B cell (primary cell): ENCODE measurements around the gene OTUD6A. TPM values are rescaled to one million over a fixed set of nuclear protein-coding genes. Genes with fewer than 3 reads are reported as not detected.

Source experiments
- ATAC-seq: fragments of 200-7000 bp; cut with Tn5 transposase; one replicate; pipeline ENCODE4 v1.10.0; 2021; ENCODE audit warnings: low read depth, mild to moderate bottlenecking, moderate number of reproducible peaks, moderate library complexity
- CTCF ChIA-PET: fragments of 350-600 bp; sonication (Branson Sonifier 250); formaldehyde crosslinking; loops from one replicate; lab custom pipeline; 2021; ENCODE audit warnings: antibody characterized with exemption, inconsistent platforms; lab: Charles Lee
- POLR2A ChIA-PET: fragments of 350-600 bp; sonication (Branson Sonifier 250); formaldehyde crosslinking; loops from one replicate; lab custom pipeline; 2021; ENCODE audit warnings: antibody characterized with exemption; lab: Charles Lee
- DNase-seq: peaks from one replicate; pipeline ENCODE4 v3.0.0; 2013
- H2AFZ ChIP-seq: 2 replicates; pipeline ENCODE4 v1.6.1; 2012; ENCODE audit warnings: mild to moderate bottlenecking, low read depth, low read length; ENCODE audit not compliant: insufficient read depth, poor library complexity, severe bottlenecking
- H3K27ac ChIP-seq, 2 donors: 1 replicate in 1 of 2; 2 replicates in 1 of 2; pipeline ENCODE4 v1.5.1; 2012 to 2013; ENCODE audit warnings: low read length in 2 of 2, mild to moderate bottlenecking in 2 of 2, moderate library complexity in 1 of 2
- H3K27me3 ChIP-seq, 4 experiments: fragments of 200-600 bp in 1 of 4; sonication (generic) in 1 of 4; replicated peaks in 1 of 4; 1 replicate in 2 of 4; 2 replicates in 2 of 4; pipeline versions ENCODE4 v1.6.1 to v1.7.0; 2013 to 2016; ENCODE audit warnings: low read length in 3 of 4, mild to moderate bottlenecking in 2 of 4, mixed read lengths in 1 of 4, moderate library complexity in 1 of 4; ENCODE audit not compliant: insufficient read depth in 4 of 4, control insufficient read depth in 3 of 4; ENCODE audit errors: control extremely low read depth in 1 of 4
- H3K36me3 ChIP-seq, 2 experiments: replicated peaks in 1 of 2; 1 replicate in 1 of 2; 2 replicates in 1 of 2; pipeline versions ENCODE4 v1.6.1 to v1.7.1; 2013; ENCODE audit warnings: low read length in 1 of 2; ENCODE audit not compliant: insufficient read depth in 2 of 2, control insufficient read depth in 1 of 2; ENCODE audit errors: control extremely low read depth in 1 of 2, extremely low read depth in 1 of 2
- H3K4me1 ChIP-seq, 2 donors: fragments of 200-600 bp in 1 of 2; sonication (generic) in 1 of 2; 1 replicate in 1 of 2; 2 replicates in 1 of 2; pipeline versions ENCODE4 v1.5.1 to v1.6.1; 2013 to 2017; ENCODE audit warnings: low read length in 2 of 2; ENCODE audit not compliant: control insufficient read depth in 2 of 2, insufficient read depth in 2 of 2
- H3K4me2 ChIP-seq: replicated peaks from 2 replicates; pipeline ENCODE3; 2012; ENCODE audit warnings: mild to moderate bottlenecking, low read depth, low read length; ENCODE audit not compliant: poor library complexity, severe bottlenecking
- H3K4me3 ChIP-seq, 5 experiments: fragments of 200-600 bp in 1 of 5; sonication (generic) in 1 of 5; 1 replicate in 3 of 5; 2 replicates in 2 of 5; pipeline versions ENCODE4 v1.5.1 to v1.7.0; 2011 to 2016; ENCODE audit warnings: low read length in 4 of 5, mild to moderate bottlenecking in 4 of 5, low read depth in 2 of 5, control low read depth in 1 of 5, moderate library complexity in 1 of 5; ENCODE audit not compliant: insufficient read depth in 1 of 5; ENCODE audit errors: control extremely low read depth in 1 of 5, extremely low read depth in 1 of 5
- H3K79me2 ChIP-seq: fragments of 200-600 bp; sonication (generic); one replicate; pipeline ENCODE4 v1.6.0; 2016; ENCODE audit warnings: low read length; ENCODE audit not compliant: control insufficient read depth, insufficient read depth
- H3K9ac ChIP-seq: fragments of 200-600 bp; sonication (generic); 2 replicates; pipeline ENCODE4 v1.6.1; 2017; ENCODE audit warnings: mild to moderate bottlenecking, low read length, moderate library complexity
- H3K9me3 ChIP-seq, 3 donors: one replicate each; pipeline versions ENCODE4 v1.6.1 to v1.7.1; 2013; ENCODE audit warnings: low read length in 2 of 3; ENCODE audit not compliant: control insufficient read depth in 2 of 3, insufficient read depth in 1 of 3; ENCODE audit errors: control extremely low read depth in 1 of 3
- H4K20me1 ChIP-seq: 2 replicates; pipeline ENCODE4 v1.6.0; 2012; ENCODE audit warnings: mild to moderate bottlenecking, low read length; ENCODE audit not compliant: insufficient read depth, control insufficient read depth, poor library complexity, severe bottlenecking
- H3K27ac Mint-ChIP-seq: one replicate; pipeline ENCODE4 v1.8.0; 2021; ENCODE audit warnings: mixed read lengths
- H3K27me3 Mint-ChIP-seq: one replicate; pipeline ENCODE4 v1.8.0; 2021; ENCODE audit warnings: mixed read lengths
- H3K4me1 Mint-ChIP-seq: one replicate; pipeline ENCODE4 v1.8.0; 2021; ENCODE audit warnings: mixed read lengths
- H3K4me3 Mint-ChIP-seq: one replicate; pipeline ENCODE4 v1.8.0; 2021; ENCODE audit warnings: mixed read lengths
- H3K9me3 Mint-ChIP-seq: one replicate; pipeline ENCODE4 v1.8.0; 2022; ENCODE audit warnings: mixed read lengths; ENCODE audit not compliant: insufficient read depth
- EZH2 ChIP-seq: IDR thresholded peaks from 2 replicates; pipeline ENCODE4 v1.6.1; 2012; ENCODE audit warnings: borderline replicate concordance, low read depth, mild to moderate bottlenecking, moderate library complexity, low read length; ENCODE audit not compliant: insufficient read depth, poor library complexity, severe bottlenecking
- WGBS: methylation state at CpG from one replicate; pipeline ENCODE4 v1.1.5; 2013; ENCODE audit warnings: missing lambda C conversion rate; ENCODE audit not compliant: insufficient coverage; 5-methylcytosine and 5-hydroxymethylcytosine counted together
- intact Hi-C: fragments of 100-400 bp; cut with micrococcal nuclease; formaldehyde crosslinking; loops from one replicate; pipeline ENCODE4 v1.10.0; 2022
- polyA plus RNA-seq: library from polyadenylated mRNA; depleted of rRNA; stranded (reverse); fragments of >200 nt; gene quantifications from 2 replicates; pipeline ENCODE4 v1.2.3, GENCODE V29; 2012
- total RNA-seq, 2 donors: library from RNA; stranded (reverse); fragments of 120-200 nt in 1 of 2; gene quantifications; 1 replicate in 1 of 2; 2 replicates in 1 of 2; pipeline versions ENCODE4 v1.2.3 to v1.2.4, GENCODE V29; 2013 to 2022
- TF ChIP-seq, protein P1 (sequence below): fragments of 200-600 bp; IDR thresholded peaks from one replicate; pipeline ENCODE4 v1.8.0; 2022; ENCODE audit warnings: antibody characterized with exemption, mild to moderate bottlenecking

OTUD6A gene
- total and polyA plus RNA-seq, 2 donors (not counting 1 experiment from before 2014, with no cell fraction given), result not detected

DNA sequence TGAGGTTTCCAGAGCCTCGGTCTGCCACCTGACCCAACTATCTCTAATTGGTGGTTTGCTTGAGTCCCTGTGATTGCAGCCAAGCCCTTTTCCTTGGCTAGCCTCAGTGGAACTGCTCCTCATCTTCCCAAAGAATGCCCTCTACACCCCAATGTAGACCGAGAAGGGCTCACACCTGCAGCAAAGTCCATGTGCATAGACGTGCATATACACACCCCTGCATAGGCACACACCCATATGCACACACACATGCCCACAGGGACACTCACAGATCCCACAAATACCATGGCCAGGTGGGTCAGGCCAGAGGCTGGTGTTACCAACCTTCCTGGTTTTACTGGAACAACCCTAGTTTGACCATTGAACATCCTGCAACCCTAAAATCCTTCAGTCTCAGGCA, 12.9 kb upstream of the OTUD6A start:
- TF ChIP-seq, protein P1, sequence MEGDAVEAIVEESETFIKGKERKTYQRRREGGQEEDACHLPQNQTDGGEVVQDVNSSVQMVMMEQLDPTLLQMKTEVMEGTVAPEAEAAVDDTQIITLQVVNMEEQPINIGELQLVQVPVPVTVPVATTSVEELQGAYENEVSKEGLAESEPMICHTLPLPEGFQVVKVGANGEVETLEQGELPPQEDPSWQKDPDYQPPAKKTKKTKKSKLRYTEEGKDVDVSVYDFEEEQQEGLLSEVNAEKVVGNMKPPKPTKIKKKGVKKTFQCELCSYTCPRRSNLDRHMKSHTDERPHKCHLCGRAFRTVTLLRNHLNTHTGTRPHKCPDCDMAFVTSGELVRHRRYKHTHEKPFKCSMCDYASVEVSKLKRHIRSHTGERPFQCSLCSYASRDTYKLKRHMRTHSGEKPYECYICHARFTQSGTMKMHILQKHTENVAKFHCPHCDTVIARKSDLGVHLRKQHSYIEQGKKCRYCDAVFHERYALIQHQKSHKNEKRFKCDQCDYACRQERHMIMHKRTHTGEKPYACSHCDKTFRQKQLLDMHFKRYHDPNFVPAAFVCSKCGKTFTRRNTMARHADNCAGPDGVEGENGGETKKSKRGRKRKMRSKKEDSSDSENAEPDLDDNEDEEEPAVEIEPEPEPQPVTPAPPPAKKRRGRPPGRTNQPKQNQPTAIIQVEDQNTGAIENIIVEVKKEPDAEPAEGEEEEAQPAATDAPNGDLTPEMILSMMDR, result no peak
- no peak for TF ChIP-seq EZH2
- Histone ChIP-seq H3K27ac (no peak overlapping the region), H3K36me3 (no peaks in the 10 kb centered on the region), H3K4me2 (no peak overlapping the region), H3K4me1 (no peaks in the 10 kb centered on the region), H4K20me1 (no peaks in the 10 kb centered on the region), H3K27me3 (no peaks in the 10 kb centered on the region), H3K9ac (no peak overlapping the region), H3K9me3 (no peaks in the 10 kb centered on the region), H3K79me2 (no peaks in the 10 kb centered on the region), H3K4me3 (no peak overlapping the region), H2AFZ (no peak overlapping the region)
- H3K9me3 Mint-ChIP-seq, result no peaks in the 10 kb centered on the region
- H3K4me1 Mint-ChIP-seq, result no peaks in the 10 kb centered on the region
- CTCF ChIA-PET, result no interaction called here
- H3K27ac Mint-ChIP-seq, result no peak overlapping the region
- DNase-seq (no peak), ATAC-seq (no peak)
- intact Hi-C loops, result no loop called here
- 86% methylated on average over 2 of the region's 3 CpGs for WGBS
- no peak overlapping the region for H3K4me3 Mint-ChIP-seq
- H3K27me3 Mint-ChIP-seq, result no peaks in the 10 kb centered on the region
- POLR2A ChIA-PET, result no interaction called here

DNA sequence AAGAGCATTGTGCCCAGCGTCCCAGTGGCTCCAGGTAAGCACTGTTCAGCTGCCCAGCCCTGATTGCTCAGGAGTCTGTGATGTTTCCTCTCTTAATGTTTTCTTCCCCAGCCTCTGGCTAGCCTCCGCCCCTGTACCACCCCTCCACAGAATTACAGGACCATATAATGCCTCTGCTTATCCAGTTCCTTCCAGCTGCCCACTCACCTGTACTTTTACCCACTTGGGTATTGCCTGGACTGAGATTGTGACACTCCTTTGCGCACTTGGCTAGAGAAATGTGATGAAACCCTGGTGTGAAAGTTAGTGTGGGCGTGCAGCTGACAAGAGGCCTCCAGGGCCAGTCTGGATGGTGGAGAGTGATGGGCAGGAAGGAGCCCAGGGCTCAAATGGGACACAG, 12.3 kb upstream of the OTUD6A start, which contains the start of gene AWAT2:
Gene AWAT2, minus strand, starts transcription at position 14 of the 400 bp plus-strand sequence. Its CDS starts 6 bp downstream, at position 8.
- Mint-ChIP-seq H3K9me3 (no peaks in the 10 kb centered on the region), H3K4me1 (no peaks in the 10 kb centered on the region), H3K4me3 (no peak within 1 kb of the TSS), H3K27me3 (no peaks in the 10 kb centered on the region), H3K27ac (no peak within 1 kb of the TSS)
- H3K27ac ChIP-seq, result no peak within 1 kb of the TSS
- ATAC-seq (no peak), DNase-seq (no peak)
- H3K4me3 ChIP-seq, result no peak within 1 kb of the TSS
- no peak within 1 kb of the TSS for H2AFZ ChIP-seq
- 84% methylated on average over 2 of the region's 4 CpGs for WGBS
- TF ChIP-seq EZH2, result no peak
- TF ChIP-seq, protein P1, result no peak
- ChIA-PET POLR2A (no interaction called here), CTCF (no interaction called here)
- no peaks in the 10 kb centered on the region for H4K20me1 ChIP-seq
- H3K36me3 ChIP-seq, result no peaks in the 10 kb centered on the region
- H3K4me1 ChIP-seq, result no peaks in the 10 kb centered on the region
- no peak within 1 kb of the TSS for H3K4me2 ChIP-seq
- no peak within 1 kb of the TSS for H3K9ac ChIP-seq
- no peaks in the 10 kb centered on the region for H3K27me3 ChIP-seq
- intact Hi-C loops, result no loop called here
- H3K9me3 ChIP-seq, result no peaks in the 10 kb centered on the region
- H3K79me2 ChIP-seq, result no peaks in the 10 kb centered on the region
